Cardiac muscle cell (in vitro differentiated cells and primary cell): Measurements from ENCODE around the gene ZC3H4. TPM values are rescaled to one million over a fixed set of nuclear protein-coding genes. Genes with fewer than 3 reads are reported as not detected.

Experiments used
- DNase-seq, 2 donors: peaks; one replicate each; pipeline versions ENCODE4 v3.0.0 to v3.0.0-alpha.2; 2010 to 2017; ENCODE audit warnings: low read depth in 1 of 2, low spot score in 1 of 2
- H3K27ac ChIP-seq: fragments of 200-600 bp; sonication (generic); 2 replicates; pipeline ENCODE4 v1.5.1; 2016
- H3K27me3 ChIP-seq: fragments of 200-600 bp; sonication (generic); 2 replicates; pipeline ENCODE4 v1.6.0; 2016; ENCODE audit warnings: control low read depth
- H3K36me3 ChIP-seq: fragments of 200-600 bp; sonication (generic); 2 replicates; pipeline ENCODE4 v1.5.1; 2016; ENCODE audit warnings: control low read depth
- H3K4me1 ChIP-seq: fragments of 200-600 bp; sonication (generic); 2 replicates; pipeline ENCODE4 v1.8.1; 2017; ENCODE audit warnings: low read depth, mild to moderate bottlenecking, mixed run types
- H3K4me3 ChIP-seq: fragments of 200-600 bp; sonication (generic); 2 replicates; pipeline ENCODE4 v1.5.1; 2016; ENCODE audit warnings: mild to moderate bottlenecking
- H3K9me3 ChIP-seq: fragments of 200-600 bp; sonication (generic); 2 replicates; pipeline ENCODE4 v1.5.1; 2017; ENCODE audit warnings: low read depth, mild to moderate bottlenecking, control low read depth
- polyA plus RNA-seq: library from polyadenylated mRNA; unstranded; fragments of >200 nt; fragmentation: Nextera tagmentation; extraction: Ambion mirVana; gene quantifications from 2 replicates; pipeline ENCODE4 v1.2.1, GENCODE V29; 2016
- total RNA-seq: library from RNA; depleted of rRNA; stranded (reverse); fragments of >200 nt; gene quantifications from 2 replicates; pipeline ENCODE4 v1.2.3, GENCODE V29; 2016
- TF ChIP-seq, protein P1 (sequence below): IDR thresholded peaks from 2 replicates; pipeline ENCODE4 v1.5.1; 2012; ENCODE audit warnings: low read depth, mild to moderate bottlenecking, low read length

ZC3H4 gene
- total and polyA plus RNA-seq, 2 experiments from 2014 or later = 5.0 to 34.6 TPM

DNA sequence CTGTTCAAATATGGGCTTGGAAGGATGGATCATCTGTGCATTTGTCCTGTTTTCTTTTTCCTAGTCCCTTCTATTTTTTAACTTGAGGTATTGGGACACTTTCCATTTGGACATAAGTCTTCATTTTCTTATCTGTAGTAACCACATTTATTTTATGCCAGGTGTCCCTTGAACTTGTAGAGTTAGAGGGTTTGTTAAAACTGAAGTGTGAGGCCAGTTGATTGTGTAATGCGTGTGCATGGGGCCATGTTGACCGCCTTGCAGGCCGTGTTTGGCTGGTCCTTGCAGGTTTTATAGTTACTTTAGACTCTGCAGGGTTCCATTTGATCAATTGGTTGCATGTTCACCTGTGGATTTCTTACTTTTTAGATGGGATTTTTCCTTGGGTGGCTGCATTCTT lies 38.1 kb upstream of the ZC3H4 start:
- H3K36me3 ChIP-seq = peaks cover 32% of the 10 kb centered on the region
- no peaks in the 10 kb centered on the region for H3K9me3 ChIP-seq
- peaks cover 15% of the 10 kb centered on the region for H3K4me1 ChIP-seq
- H3K27ac ChIP-seq = peak overlapping the region; percentile 78
- no peak for DNase-seq
- TF ChIP-seq, protein P1, sequence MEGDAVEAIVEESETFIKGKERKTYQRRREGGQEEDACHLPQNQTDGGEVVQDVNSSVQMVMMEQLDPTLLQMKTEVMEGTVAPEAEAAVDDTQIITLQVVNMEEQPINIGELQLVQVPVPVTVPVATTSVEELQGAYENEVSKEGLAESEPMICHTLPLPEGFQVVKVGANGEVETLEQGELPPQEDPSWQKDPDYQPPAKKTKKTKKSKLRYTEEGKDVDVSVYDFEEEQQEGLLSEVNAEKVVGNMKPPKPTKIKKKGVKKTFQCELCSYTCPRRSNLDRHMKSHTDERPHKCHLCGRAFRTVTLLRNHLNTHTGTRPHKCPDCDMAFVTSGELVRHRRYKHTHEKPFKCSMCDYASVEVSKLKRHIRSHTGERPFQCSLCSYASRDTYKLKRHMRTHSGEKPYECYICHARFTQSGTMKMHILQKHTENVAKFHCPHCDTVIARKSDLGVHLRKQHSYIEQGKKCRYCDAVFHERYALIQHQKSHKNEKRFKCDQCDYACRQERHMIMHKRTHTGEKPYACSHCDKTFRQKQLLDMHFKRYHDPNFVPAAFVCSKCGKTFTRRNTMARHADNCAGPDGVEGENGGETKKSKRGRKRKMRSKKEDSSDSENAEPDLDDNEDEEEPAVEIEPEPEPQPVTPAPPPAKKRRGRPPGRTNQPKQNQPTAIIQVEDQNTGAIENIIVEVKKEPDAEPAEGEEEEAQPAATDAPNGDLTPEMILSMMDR = no peak
- H3K4me3 ChIP-seq = no peak overlapping the region
- no peaks in the 10 kb centered on the region for H3K27me3 ChIP-seq

DNA sequence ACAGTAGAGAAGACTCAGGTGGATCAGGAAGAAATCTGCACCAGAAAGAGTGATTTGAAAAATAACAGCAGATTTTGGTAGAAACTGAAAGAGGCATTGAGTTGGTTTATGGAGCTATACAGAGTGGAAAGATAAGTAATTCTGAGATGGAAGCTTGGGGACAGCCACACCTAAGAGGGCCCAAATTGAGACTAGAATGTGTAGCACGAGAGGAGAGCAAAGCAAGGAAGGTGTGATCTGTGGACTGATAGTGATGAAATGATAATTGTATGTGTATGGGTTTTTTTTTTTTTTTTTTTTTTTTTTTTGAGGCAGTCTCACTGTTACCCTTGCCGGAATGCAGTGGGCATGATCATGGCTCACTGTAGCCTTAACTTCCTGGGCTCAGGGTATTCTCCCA lies 33.3 kb upstream of the ZC3H4 start:
- peaks cover 27% of the 10 kb centered on the region for H3K36me3 ChIP-seq
- no peak overlapping the region for H3K4me3 ChIP-seq
- no peaks in the 10 kb centered on the region for H3K9me3 ChIP-seq
- no peak for DNase-seq
- H3K27ac ChIP-seq = no peak overlapping the region
- no peaks in the 10 kb centered on the region for H3K27me3 ChIP-seq
- TF ChIP-seq, protein P1 = no peak
- H3K4me1 ChIP-seq = peaks cover 5% of the 10 kb centered on the region

DNA sequence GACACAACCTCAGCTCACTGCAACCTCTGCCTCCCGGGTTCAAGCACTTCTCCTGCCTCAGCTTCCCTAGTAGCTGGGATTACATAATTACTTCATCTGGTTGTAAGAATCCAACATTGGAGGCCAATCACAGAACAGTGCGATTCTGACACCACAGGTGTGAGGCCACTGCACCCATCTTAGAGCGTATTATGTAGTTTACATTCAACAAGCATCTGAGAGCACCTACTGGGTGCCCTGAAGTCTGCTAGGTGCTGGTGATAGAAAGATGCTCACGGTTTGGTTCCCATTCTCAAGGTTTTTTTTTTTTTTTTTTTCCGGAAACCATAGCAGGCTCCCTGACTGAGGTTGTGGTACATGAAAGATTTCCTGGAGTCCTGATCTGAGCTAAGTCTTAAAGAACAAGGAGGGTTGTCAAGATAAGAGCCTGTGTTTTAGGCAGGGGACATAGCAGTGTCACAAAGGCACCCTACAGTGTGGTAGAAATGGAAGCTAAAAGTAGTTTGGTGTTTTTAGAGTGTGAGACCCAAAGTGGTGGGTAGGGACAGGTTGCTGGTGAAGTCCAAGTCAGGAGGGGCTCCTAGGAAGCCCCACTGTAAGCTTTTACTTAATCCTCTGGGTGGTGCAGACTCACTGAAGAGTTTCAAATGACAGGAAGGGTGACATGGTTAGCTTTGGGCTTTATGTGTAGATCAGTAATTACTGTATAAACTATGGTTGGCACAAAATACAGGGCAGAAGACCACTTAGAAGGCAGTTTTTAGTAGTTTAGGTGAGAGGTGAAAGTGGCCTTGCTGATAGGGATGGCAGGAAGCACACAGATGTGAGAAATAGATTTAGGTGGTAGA lies 32.3 kb upstream of the ZC3H4 start:
- TF ChIP-seq, protein P1 = no peak
- DNase-seq = no peak
- peak overlapping the region; percentile 57 for H3K27ac ChIP-seq
- no peaks in the 10 kb centered on the region for H3K9me3 ChIP-seq
- H3K4me1 ChIP-seq = no peaks in the 10 kb centered on the region
- no peak overlapping the region for H3K4me3 ChIP-seq
- H3K27me3 ChIP-seq = no peaks in the 10 kb centered on the region
- H3K36me3 ChIP-seq = peaks cover 25% of the 10 kb centered on the region

DNA sequence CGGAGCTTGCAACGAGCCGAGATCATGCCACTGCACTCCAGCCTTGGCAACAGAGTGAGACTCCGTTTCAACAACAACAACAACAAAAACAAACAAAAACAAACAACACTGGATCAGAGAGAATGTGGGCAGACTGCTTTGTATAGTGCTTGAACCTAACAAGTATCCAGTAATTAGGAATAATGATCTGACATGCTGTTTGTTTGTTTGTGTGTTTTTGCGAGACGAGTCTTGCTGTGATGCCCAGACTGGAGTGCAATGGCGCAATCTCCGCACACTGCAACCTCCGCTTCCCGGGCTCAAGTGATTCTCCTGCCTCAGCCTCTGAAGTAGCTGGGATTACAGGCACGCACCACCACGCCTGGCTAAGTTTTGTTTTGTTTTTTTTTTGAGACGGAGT lies 31.1 kb upstream of the ZC3H4 start:
- Histone ChIP-seq H3K4me1 (no peaks in the 10 kb centered on the region), H3K27ac (no peak overlapping the region), H3K36me3 (peaks cover 17% of the 10 kb centered on the region), H3K27me3 (no peaks in the 10 kb centered on the region), H3K4me3 (no peak overlapping the region), H3K9me3 (no peaks in the 10 kb centered on the region)
- DNase-seq = no peak
- TF ChIP-seq, protein P1 = no peak

DNA sequence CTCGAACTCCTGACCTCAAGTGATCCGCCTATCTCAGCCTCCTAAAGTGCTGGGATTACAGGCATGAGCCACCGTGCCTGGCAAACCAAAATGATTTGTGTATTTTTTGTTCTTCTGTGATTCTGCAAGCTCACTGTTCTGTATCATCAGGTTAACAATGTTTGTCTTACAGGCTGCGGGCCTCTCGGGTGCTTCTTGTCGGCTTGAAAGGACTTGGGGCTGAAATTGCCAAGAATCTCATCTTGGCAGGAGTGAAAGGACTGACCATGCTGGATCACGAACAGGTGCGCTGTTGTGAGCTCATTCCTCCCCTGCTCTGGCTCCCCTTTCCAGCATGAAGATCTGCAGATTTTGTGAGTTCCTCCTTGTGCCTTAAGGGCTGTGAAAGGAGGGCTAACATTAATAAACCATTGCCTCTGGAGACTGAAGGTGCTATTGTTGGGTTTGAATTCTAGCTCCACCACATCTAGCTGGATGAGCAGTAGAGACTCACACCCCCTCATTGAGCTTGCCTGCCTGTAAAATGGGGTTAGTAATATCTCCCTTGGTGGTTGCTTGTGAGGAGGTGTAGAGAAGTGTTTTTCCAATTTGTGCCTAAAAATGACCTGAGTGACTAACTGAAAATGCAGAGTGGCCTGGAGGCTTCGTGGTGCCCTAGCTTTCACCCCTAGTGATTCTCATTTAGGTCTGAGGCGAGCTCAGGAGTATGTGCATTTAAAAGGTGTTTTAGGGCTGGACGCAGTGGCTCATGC lies 29.9 kb upstream of the ZC3H4 start:
- DNase-seq = no peak
- Histone ChIP-seq H3K27ac (no peak overlapping the region), H3K9me3 (no peaks in the 10 kb centered on the region), H3K36me3 (peaks cover 17% of the 10 kb centered on the region), H3K4me3 (no peak overlapping the region), H3K27me3 (no peaks in the 10 kb centered on the region), H3K4me1 (no peaks in the 10 kb centered on the region)
- TF ChIP-seq, protein P1 = no peak
